GM12872 (cell line): ENCODE results near the gene TMEM156.

Experiments
- TF ChIP-seq, protein P1 (sequence below): IDR thresholded peaks from 3 replicates; pipeline ENCODE4 v1.5.1; 2011; ENCODE audit warnings: low read depth, mild to moderate bottlenecking, low read length, moderate library complexity; ENCODE audit not compliant: insufficient read depth

The TMEM156 gene

DNA sequence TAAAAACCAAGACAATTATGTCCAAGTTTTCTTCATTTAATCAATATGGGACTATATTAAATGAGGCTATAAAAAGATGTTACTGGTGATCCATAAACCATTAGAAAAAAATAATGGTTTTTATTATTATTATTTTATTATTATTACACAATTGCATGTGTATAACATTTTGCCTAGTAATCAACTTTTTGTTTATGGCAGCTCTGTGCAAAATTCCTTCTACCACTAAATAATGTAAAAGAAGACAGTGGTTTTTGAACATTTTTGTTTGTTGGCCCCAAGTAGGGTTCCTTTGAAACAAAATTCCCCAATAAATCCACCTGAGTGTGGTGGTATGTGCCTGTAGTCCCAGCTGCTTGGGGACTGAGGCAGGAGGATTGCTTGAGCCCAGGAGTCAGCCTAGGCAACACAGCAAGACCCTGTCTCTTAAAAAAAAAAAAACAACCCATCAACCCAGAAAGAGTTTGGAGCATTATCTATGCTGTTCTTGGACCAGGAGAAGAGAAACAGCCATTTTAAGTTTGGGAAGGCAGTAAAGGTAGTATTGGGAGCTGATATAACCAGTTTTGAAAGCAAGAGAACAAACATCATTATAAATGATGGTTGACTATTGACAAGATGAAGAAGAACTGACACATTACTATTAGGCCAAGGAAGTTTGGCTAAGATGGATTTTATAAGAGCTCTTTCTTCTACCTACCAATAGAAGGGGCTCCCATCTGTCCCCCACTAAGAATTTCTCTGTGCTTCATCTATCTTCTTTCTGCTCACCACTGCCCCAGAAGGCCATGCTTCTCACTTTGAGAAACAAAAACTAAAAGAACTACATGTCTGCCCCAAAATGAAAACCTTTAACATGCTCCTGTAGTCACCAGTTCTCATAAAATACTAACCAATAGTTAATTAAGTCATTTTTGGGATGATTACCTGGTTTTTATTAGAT, 2.2 kb downstream of the TMEM156 start:
- TF ChIP-seq, protein P1, sequence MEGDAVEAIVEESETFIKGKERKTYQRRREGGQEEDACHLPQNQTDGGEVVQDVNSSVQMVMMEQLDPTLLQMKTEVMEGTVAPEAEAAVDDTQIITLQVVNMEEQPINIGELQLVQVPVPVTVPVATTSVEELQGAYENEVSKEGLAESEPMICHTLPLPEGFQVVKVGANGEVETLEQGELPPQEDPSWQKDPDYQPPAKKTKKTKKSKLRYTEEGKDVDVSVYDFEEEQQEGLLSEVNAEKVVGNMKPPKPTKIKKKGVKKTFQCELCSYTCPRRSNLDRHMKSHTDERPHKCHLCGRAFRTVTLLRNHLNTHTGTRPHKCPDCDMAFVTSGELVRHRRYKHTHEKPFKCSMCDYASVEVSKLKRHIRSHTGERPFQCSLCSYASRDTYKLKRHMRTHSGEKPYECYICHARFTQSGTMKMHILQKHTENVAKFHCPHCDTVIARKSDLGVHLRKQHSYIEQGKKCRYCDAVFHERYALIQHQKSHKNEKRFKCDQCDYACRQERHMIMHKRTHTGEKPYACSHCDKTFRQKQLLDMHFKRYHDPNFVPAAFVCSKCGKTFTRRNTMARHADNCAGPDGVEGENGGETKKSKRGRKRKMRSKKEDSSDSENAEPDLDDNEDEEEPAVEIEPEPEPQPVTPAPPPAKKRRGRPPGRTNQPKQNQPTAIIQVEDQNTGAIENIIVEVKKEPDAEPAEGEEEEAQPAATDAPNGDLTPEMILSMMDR: no peak

- TF ChIP-seq, protein P1: no peak
These were observed 6.1 kb downstream of the TMEM156 start for GRCh38 chr4:39026096-39026495.

DNA sequence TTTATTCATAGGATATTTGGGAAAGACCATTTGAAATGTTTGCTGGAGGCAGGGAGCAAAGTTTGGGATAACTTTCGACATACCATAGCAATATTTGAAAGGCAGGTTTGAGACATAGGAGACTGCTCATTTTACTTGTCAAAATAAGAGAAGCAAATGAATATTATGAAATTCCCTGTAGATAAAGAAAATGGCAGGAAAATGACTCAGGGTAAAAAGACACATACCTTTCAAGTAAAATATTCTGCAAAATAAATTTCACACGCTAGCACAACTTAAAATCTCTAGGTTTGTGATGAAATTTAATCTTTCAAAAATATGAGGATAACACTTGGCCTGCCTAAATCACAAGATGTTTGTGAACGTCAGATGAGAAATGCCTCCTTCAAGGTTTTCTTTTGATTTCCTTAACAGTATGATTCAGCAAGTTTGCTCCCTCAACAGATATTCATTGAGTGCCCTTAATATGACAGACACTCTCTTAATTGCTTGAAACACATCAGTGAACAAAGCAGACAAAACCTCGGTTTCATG, 6.6 kb downstream of the TMEM156 start:
- TF ChIP-seq, protein P1: no peak

DNA sequence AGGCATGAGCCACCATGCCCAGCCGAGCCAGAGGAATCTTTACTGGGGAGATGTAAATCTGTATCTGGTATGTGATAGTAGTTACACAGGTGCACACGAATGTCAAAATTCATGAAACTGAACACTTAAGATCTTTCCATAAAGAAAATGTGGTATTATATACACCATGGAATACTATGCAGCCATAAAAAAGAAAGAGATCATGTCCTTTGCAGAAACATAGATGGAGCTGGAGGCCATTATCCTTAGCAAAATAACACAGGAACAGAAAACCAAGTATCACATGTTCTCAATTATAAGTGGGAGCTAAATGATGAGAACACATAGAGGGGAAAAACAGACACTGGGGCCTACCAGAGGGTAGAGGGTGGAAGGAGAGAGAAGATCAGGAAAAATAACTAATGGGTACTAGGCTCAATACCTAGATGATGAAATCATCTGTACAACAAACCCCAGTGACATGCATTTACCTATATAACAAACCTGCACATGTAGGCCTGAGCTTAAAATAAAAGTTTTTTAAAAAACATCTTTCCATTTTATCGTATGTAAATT, 7.8 kb downstream of the TMEM156 start:
- TF ChIP-seq, protein P1: no peak

DNA sequence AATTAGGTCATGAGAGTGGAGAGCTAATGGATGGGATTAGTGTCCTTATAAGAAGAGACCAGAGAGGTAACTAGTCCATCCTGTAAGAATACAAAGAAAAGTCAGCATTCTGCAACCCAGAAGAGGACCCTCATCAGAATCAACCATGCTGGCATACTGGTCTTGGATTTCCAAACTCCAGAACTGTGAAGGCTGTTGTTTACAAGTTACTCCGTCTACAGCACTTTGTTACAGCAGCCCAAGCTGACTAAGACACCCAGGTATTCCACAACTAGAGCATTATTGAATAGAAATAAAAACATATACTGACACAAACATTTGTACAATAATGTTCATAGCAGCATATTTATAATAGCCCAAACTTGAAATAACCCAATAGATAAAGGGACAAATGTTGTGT, 9.2 kb downstream of the TMEM156 start:
- TF ChIP-seq, protein P1: no peak

DNA sequence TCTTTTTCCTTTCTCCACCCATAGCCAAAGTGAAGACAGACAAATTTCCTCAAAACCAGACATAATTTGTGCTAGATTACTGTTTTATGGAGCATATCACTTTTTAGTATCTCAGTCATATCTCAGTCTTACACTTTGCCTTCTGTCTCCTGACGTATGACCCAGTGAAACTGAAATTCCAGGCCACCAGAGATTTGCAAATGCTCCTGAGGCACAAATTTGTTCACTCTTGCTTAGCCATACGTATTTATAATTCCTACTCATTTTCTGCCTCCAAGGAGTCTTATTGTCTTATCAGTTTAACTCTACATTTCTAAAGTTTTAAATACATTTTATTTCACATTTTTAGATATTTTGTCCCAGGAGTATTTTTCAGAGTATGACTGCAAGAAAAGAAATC, 10.0 kb downstream of the TMEM156 start:
- TF ChIP-seq, protein P1: no peak

DNA sequence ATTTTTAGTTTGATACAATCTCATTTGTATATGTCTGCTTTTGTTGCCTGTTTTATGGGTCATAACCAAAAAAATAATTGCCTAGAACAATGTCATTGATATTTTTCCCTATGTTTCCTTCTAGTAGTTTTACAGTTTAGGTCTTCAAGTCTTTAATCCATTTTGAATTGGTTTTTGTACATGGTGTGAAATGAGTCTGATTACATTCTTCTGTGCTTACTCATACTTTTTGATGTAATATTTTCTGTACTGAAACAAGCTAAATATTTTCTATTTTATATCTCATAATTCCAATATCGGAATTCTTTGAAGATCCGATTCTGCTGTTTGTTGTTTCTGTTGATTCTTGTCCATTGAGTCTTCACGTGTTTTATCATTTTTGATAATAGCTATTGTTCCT, 10.6 kb downstream of the TMEM156 start:
- TF ChIP-seq, protein P1: no peak
